Measurements from ENCODE around the gene ACD. TPM values are rescaled to one million over a fixed set of nuclear protein-coding genes. Genes with fewer than 3 reads are reported as not detected.

ACD gene
- total and polyA plus RNA-seq, 5 experiments from 2014 or later, result 24.6 to 46.6 (median 38.1) TPM

DNA sequence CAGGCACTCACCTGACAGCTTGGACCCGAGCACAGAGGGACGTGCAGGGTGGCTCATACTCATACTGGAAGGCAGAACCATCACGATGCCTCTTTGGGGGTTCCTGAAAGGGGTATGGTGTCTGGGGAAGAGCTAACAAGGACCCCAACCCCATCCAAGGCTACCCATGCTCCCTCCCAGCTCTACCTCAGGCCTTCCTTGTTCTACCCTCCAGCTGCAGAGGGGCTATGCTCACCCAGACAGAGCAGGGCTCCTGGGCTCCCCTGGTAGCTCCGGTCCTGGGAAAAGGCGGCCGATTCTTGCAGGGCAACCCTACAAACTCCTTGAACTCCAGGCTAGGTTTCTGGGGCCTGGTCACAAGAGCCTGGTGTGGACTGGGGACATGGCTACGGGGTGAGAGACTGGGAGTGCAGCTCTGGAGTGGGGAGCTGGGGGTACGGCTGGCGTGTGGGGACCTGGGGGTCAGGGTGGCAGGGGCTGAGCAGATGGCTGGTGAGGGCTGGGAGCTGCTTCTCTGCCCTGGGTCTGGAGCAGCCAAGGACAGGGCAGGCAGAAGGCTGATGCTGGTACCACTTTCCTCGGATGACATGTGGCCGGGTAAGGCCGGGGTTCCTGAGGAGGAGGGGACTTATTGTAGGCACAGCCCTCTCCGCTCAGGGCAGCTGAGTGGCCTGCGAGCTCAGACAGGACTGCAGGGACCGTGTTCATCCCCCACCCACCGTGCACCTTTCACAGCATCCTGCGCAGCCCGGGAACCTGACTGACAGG, 2.1 kb downstream of the ACD start:
- no peaks in the 10 kb centered on the region for H3K27me3 Mint-ChIP-seq
- H3K27ac Mint-ChIP-seq, result peak overlapping the region in 6 of 10 donors; percentile 7 to 60 (median 38)
- H3K4me3 Mint-ChIP-seq, result peak overlapping the region in 4 of 10 donors; percentile 15 to 96 (median 64)
- no peaks in the 10 kb centered on the region for H3K9me3 Mint-ChIP-seq
- POLR2A ChIA-PET, result interaction anchor here (2.0 to 6.6 kb wide), 4 partner anchors 12 to 120 kb away, joined by 6 to 82 read pairs (median 22); partner anchors contain the start of genes CARMIL2 and CTCF
- DNase-seq (peak in 1 of 10 donors; percentile 62), ATAC-seq (no peak)
- peaks cover 8 to 40% (median 28%) of the 10 kb centered on the region in 4 donors for H3K4me1 Mint-ChIP-seq
- peaks cover 0 to 22% (median 6%) of the 10 kb centered on the region in 3 donors for H3K36me3 Mint-ChIP-seq

DNA sequence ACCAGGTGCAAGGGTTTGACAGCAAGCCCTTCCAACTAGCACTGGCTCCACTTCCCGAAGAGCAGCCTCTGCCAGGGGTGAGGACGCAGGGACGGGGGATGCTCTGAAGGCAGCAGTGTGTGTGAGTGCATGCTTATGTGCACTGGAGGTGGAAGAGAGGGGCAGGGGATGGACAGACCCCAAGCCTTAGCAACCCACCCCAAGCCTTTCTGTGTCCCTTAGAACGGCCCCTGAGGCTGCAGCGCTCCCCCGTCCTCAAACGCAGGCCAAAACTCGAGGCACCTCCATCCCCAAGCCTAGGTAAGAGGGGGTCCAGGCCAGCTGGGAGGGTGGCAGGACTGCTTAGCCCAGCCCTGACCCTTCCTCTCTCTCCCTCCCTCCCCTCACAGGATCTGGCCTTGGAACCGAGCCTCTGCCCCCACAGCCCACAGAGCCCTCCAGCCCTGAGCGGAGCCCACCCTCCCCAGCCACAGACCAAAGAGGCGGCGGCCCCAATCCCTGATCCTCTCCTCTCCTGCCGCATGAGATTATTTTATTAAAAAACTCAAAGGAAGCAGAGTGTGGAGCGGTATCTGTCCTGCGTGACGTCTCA, 2.9 kb downstream of the ACD start:
- H3K27ac Mint-ChIP-seq, result peak overlapping the region in 3 of 10 donors; percentile 11 to 33 (median 22)
- H3K9me3 Mint-ChIP-seq, result no peaks in the 10 kb centered on the region
- ATAC-seq (no peak), DNase-seq (peak in 1 of 10 donors; percentile 50)
- POLR2A ChIA-PET, result interaction anchor here (2.0 to 6.6 kb wide), 2 partner anchors 11 to 119 kb away, joined by 6 to 82 read pairs; partner anchors contain the start of gene CARMIL2
- peaks cover 8 to 41% (median 29%) of the 10 kb centered on the region in 4 donors for H3K4me1 Mint-ChIP-seq
- H3K27me3 Mint-ChIP-seq, result no peaks in the 10 kb centered on the region
- H3K36me3 Mint-ChIP-seq, result peaks cover 0 to 25% (median 6%) of the 10 kb centered on the region in 3 donors
- H3K4me3 Mint-ChIP-seq, result peak overlapping the region in 3 of 10 donors; percentile 24 to 45 (median 45)

DNA sequence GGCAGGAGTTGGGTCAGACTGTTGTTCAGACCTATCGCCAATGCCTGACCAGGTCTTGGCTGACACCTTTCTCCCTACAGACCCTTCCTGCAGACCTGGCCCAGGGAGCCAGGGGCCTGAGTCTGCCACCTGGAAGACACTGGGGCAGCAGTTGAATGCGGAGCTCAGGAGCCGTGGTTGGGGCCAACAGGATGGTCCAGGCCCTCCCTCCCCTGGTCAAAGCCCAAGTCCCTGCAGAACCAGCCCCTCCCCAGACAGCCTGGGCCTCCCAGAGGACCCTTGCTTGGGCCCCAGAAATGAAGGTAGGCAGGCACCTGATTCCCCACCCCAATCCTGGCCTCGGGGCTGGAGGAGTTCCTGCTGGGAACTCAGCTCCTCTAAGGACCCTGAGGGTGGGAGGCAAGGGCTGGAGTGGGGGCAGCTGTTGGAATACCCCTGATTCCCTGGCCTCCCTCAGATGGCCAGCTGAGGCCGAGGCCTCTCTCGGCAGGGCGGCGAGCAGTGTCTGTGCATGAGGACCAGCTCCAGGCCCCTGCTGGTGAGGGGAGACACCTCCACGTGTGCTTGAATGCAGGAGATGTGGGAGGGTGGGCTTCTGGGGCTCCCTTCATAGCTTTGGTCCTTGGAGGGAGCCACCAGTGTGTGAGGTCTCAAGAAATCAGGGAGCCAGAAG, 3.6 kb downstream of the ACD start:
- ATAC-seq (no peak), DNase-seq (no peak)
- peaks cover 8 to 43% (median 28%) of the 10 kb centered on the region in 4 donors for H3K4me1 Mint-ChIP-seq
- H3K4me3 Mint-ChIP-seq, result peak overlapping the region in 2 of 10 donors; percentile 24 to 45
- peak overlapping the region in 3 of 10 donors; percentile 11 to 47 (median 13) for H3K27ac Mint-ChIP-seq
- H3K27me3 Mint-ChIP-seq, result no peaks in the 10 kb centered on the region
- POLR2A ChIA-PET, result interaction anchor here (0.7 to 6.6 kb wide), 3 partner anchors 10 to 135 kb away, joined by 3 to 82 read pairs (median 3); partner anchors contain the start of gene CARMIL2
- H3K36me3 Mint-ChIP-seq, result peaks cover 0 to 31% (median 6%) of the 10 kb centered on the region in 3 donors
- H3K9me3 Mint-ChIP-seq, result no peaks in the 10 kb centered on the region

DNA sequence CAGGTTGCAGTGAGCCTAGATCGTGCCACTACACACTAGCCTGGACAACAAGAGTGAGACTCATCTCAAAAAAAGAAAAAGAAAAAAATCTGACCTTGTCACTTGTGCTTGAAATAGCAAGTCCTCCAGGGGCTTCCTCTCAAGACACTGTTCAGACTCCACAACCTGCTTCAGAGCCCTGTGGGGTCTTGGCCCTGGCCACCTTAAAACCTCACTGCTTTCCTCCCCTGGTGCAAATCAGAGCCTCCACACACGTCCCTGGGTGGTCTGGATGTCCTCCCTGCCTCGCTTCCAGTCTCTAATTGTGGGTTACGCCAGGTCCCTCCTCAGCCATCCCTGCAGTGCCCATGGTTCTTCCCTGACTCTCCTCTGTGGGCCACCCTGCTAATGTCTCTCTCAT, 4.7 kb downstream of the ACD start:
- peak overlapping the region in 1 of 10 donors; percentile 47 for H3K4me3 Mint-ChIP-seq
- no peaks in the 10 kb centered on the region for H3K27me3 Mint-ChIP-seq
- peaks cover 10 to 44% (median 24%) of the 10 kb centered on the region in 4 donors for H3K4me1 Mint-ChIP-seq
- H3K9me3 Mint-ChIP-seq, result no peaks in the 10 kb centered on the region
- peaks cover 0 to 39% (median 9%) of the 10 kb centered on the region in 3 donors for H3K36me3 Mint-ChIP-seq
- POLR2A ChIA-PET, result interaction anchor here (1.4 to 6.6 kb wide), 2 partner anchors 9 to 134 kb away, joined by 3 to 82 read pairs; partner anchors contain the start of gene CARMIL2
- DNase-seq (no peak), ATAC-seq (no peak)
- peak overlapping the region in 9 of 10 donors; percentile 0 to 87 (median 70) for H3K27ac Mint-ChIP-seq

DNA sequence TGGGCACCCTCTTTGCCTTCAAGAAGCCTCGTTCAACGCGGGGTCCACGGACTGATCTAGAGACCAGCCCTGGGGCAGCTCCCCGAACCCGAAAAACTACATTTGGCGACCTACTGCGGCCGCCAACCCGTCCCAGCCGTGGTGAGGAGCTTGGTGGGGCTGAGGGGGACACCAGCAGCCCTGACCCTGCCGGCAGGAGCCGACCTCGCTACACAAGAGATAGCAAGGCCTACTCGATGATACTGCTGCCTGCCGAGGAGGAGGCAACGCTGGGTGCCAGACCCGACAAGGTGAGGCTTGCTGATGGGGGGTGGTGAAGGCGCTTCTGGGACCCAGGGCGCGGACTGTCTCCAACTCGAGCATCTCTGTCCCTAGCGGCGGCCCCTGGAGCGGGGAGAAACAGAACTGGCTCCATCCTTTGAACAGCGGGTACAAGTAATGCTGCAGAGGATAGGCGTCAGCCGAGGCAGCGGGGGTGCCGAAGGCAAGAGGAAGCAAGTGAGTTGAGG, 5.6 kb downstream of the ACD start:
- Mint-ChIP-seq H3K27ac (peak overlapping the region in 1 of 10 donors; percentile 11), H3K27me3 (no peaks in the 10 kb centered on the region), H3K4me1 (peaks cover 13 to 43% (median 23%) of the 10 kb centered on the region in 4 donors), H3K36me3 (peaks cover 0 to 46% (median 10%) of the 10 kb centered on the region in 3 donors), H3K9me3 (no peaks in the 10 kb centered on the region), H3K4me3 (no peak overlapping the region)
- POLR2A ChIA-PET, result no interaction called here
- no peak for ATAC-seq
- no peak for DNase-seq

DNA sequence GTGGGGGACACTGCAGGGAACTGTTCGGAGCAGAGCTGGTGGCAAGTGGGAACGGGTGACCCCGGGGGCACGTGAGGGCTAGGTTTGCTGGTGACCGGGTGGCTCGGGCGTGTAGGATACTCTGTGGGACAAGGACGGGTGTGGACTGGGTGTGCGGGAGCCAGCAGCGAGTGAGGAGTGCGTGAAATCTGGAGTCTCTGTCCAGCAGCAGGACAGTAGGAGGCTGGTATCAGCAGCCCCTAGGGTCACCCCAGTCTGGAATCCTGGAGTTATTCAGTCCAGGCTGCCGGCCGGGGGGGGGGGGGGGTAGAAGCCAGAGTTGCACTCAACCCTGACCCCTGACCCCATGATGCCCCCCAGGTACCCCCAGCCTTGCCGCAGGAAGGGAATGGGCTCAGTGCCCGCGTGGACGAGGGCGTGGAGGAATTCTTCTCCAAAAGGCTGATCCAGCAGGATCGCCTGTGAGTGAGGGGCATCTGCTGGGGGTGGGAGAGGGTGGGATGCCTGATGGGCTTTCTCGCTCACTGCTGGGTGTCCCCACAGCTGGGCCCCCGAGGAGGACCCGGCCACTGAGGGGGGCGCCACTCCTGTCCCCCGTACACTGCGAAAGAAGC, 6.2 kb downstream of the ACD start:
- Mint-ChIP-seq H3K4me3 (no peak overlapping the region), H3K27me3 (no peaks in the 10 kb centered on the region), H3K4me1 (peaks cover 10 to 37% (median 19%) of the 10 kb centered on the region in 4 donors), H3K9me3 (no peaks in the 10 kb centered on the region), H3K36me3 (peaks cover 0 to 51% (median 10%) of the 10 kb centered on the region in 3 donors), H3K27ac (peak overlapping the region in 3 of 10 donors; percentile 5 to 47 (median 11))
- ATAC-seq, result no peak
- peak in 1 of 10 donors; percentile 55 for DNase-seq
- POLR2A ChIA-PET, result no interaction called here

DNA sequence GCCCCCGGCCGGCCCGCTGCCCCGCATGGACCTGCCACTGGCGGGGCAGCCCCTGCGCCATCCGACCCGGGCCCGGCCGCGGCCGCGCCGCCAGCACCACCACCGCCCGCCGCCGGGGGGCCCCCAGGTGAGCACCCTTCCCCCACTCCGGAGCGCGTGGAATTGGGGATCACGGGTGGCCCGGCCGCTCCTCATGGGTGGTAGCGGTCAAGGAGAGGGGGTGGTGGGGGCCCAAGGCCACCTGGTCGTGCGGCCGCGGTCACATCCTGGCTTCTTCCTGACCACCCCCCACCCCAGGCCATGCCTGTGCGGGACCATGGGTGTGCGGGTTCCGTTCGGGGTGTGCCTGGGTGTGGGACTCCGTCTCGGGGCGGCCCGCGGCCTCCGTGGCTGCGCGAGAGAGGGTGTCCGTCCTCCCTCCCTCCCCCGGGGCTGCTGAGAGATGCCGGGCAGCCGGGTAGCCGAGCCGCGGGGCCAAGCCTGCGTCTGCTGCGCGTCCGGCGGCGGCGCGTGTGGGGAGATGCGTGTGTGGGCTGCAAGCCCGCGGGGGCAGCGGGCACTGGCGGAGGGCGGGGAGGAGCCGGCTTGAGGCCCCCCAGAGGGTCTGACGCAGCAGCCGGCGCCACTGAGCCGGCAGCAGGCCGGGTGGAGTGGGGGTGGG, 6.8 kb downstream of the ACD start:
- ATAC-seq, result no peak
- POLR2A ChIA-PET, result no interaction called here
- Mint-ChIP-seq H3K27me3 (no peaks in the 10 kb centered on the region), H3K36me3 (peaks cover 0 to 57% (median 10%) of the 10 kb centered on the region in 3 donors), H3K4me3 (no peak overlapping the region), H3K27ac (no peak overlapping the region), H3K4me1 (peaks cover 7 to 34% (median 17%) of the 10 kb centered on the region in 4 donors), H3K9me3 (no peaks in the 10 kb centered on the region)
- no peak for DNase-seq

DNA sequence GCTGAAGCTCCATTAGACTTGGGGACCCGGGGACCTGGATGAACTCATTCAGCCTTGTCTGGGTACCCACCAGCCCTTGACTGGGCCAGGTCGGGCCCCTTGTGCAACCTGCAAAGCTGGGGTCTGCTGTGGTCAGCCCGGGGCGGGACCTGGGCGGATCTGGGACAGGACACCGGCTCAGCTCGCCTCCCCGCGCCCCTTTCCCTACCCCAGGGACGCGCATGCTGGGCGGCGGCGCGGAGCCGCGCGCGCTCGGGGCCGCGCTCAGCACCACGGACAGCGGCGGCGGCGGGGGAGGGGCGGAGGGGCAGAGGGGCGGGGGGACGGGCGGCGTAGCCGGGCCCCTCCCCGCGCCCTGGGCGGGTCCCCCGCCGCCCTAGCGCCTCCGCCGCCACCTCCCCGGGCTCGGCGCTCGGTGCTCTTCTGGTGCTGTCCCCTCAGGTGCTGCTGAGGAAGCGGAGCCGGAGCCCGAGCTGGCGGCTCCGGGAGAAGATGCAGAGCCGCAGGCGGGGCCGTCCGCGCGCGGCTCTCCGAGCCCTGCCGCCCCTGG, 7.4 kb downstream of the ACD start:
- POLR2A ChIA-PET, result interaction anchor here (1.4 kb wide), 1 partner anchor 13 kb away, joined by 7 read pairs; no protein-coding TSS in a partner anchor
- no peak for ATAC-seq
- H3K9me3 Mint-ChIP-seq, result no peaks in the 10 kb centered on the region
- H3K4me3 Mint-ChIP-seq, result no peak overlapping the region
- H3K27ac Mint-ChIP-seq, result peak overlapping the region in 1 of 10 donors; percentile 71
- peaks cover 0 to 53% (median 10%) of the 10 kb centered on the region in 3 donors for H3K36me3 Mint-ChIP-seq
- no peaks in the 10 kb centered on the region for H3K27me3 Mint-ChIP-seq
- no peak for DNase-seq
- H3K4me1 Mint-ChIP-seq, result peaks cover 7 to 28% (median 17%) of the 10 kb centered on the region in 4 donors

DNA sequence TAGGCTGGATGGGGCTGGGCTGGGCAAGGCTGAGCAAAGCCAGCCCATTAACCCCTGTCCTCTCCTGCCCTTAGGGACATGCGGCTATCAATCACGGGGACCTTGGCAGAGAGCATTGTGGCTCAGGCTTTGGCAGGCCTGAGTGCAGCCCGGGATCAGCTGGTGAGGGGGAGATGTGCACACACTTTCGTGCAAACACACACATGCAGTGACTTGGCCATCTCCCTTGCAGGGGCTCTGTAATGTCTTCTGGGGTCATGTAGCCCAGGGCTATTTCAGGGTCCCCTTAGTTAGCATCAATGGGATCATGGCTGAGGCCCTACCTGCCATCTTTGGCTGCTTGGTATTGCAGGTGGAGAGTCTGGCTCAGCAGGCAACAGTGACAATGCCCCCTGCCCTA, 8.2 kb downstream of the ACD start:
- no peaks in the 10 kb centered on the region for H3K9me3 Mint-ChIP-seq
- H3K27ac Mint-ChIP-seq, result peak overlapping the region in 8 of 10 donors; percentile 31 to 84 (median 56)
- H3K36me3 Mint-ChIP-seq, result peaks cover 0 to 57% (median 10%) of the 10 kb centered on the region in 3 donors
- H3K27me3 Mint-ChIP-seq, result no peaks in the 10 kb centered on the region
- ATAC-seq (no peak), DNase-seq (no peak)
- no peak overlapping the region for H3K4me3 Mint-ChIP-seq
- H3K4me1 Mint-ChIP-seq, result peaks cover 4 to 30% (median 19%) of the 10 kb centered on the region in 4 donors
- POLR2A ChIA-PET, result interaction anchor here (1.3 to 1.4 kb wide), 2 partner anchors 13 to 104 kb away, joined by 5 to 7 read pairs; no protein-coding TSS in a partner anchor

DNA sequence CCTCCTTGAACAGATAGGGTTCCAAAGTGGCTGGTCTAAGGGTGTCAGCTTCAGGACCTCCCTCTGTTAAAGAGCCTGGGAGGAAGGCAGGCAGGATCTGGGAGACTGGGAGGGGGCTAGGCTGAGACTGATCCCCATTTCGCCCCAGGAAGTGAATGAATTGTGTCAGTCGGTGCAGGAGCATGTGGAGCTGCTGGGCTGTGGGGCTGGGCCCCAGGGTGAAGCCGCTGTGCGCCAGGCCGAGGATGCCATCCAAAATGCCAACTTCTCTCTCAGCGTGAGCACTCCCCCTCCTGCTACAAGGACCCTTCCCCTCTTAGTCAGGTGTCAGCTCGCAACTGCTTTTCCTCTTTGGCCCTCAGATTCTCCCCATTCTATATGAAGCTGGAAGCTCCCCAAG, 9.0 kb downstream of the ACD start:
- H3K9me3 Mint-ChIP-seq, result no peaks in the 10 kb centered on the region
- POLR2A ChIA-PET, result interaction anchor here (1.2 to 1.4 kb wide), 3 partner anchors 9 to 103 kb away, joined by 5 to 7 read pairs (median 6); partner anchors contain the start of gene ACD
- no peaks in the 10 kb centered on the region for H3K27me3 Mint-ChIP-seq
- DNase-seq (no peak), ATAC-seq (no peak)
- H3K36me3 Mint-ChIP-seq, result peaks cover 0 to 56% (median 10%) of the 10 kb centered on the region in 3 donors
- peak overlapping the region in 7 of 10 donors; percentile 10 to 85 (median 78) for H3K27ac Mint-ChIP-seq
- no peak overlapping the region for H3K4me3 Mint-ChIP-seq
- peaks cover 7 to 34% (median 22%) of the 10 kb centered on the region in 4 donors for H3K4me1 Mint-ChIP-seq

DNA sequence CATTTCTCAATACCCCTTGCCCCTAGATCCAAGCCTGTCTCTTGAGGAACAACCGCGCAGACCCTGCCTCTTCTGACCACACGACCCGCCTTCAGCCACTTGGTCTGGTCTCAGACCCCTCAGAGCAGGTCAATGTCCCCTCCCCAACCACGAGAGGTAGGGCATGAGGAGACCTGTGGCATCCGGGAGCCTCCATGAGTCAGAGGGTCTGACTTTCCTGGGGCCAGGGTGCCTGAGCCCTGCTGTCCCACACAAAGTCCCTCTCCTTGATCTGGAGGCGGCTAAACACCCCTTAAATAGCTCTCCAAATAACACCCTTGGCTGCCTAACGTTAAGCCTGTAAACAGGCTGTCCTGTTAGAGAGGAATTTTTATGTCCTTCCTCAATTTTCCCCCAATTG, 10.0 kb downstream of the ACD start:
- peak overlapping the region in 8 of 10 donors; percentile 19 to 85 (median 44) for H3K27ac Mint-ChIP-seq
- no peaks in the 10 kb centered on the region for H3K9me3 Mint-ChIP-seq
- peaks cover 9 to 34% (median 22%) of the 10 kb centered on the region in 4 donors for H3K4me1 Mint-ChIP-seq
- DNase-seq (no peak), ATAC-seq (no peak)
- peak overlapping the region in 2 of 10 donors; percentile 39 to 59 for H3K4me3 Mint-ChIP-seq
- POLR2A ChIA-PET, result no interaction called here
- H3K27me3 Mint-ChIP-seq, result no peaks in the 10 kb centered on the region
- H3K36me3 Mint-ChIP-seq, result peaks cover 0 to 47% (median 4%) of the 10 kb centered on the region in 3 donors

Measured in naive thymus-derived CD8-positive, alpha-beta T cell (primary cell).